Renal cortex interstitium (tissue), 11 donors: ENCODE results near the gene GPNMB. TPM values are rescaled to one million over a fixed set of nuclear protein-coding genes. Genes with fewer than 3 reads are reported as not detected.
A peak's percentile ranks its signal among the peaks of the same experiment; 100 is the strongest.

Source experiments
- DNase-seq, 11 donors: peaks; one replicate each; pipeline ENCODE4 v3.0.0-alpha.2; 2013; ENCODE audit warnings: low read depth in 9 of 11, low spot score in 4 of 11; ENCODE audit errors: extremely low read depth in 1 of 11
- polyA plus RNA-seq, 3 donors: library from polyadenylated mRNA; unstranded; fragments of 120-200 nt; gene quantifications; one replicate each; pipeline ENCODE4 v1.2.1, GENCODE V29; 2013; ENCODE audit not compliant: insufficient read length in 3 of 3

GPNMB gene
- polyA plus RNA-seq, 3 donors: 10.7 to 21.4 (median 19.9) TPM

DNA sequence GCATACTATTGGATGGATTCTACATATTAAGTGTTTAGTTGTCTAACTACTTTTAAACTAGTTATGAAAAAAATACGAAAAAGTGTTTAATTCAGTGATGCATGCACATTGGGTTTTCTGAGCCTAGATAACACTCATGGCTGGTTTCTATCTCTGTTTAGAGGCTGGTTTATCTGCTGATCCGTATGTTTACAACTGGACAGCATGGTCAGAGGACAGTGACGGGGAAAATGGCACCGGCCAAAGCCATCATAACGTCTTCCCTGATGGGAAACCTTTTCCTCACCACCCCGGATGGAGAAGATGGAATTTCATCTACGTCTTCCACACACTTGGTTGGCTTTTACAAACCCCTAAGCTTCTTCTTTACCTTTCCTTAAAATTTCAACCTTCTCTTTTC is 10.2 kb downstream of the GPNMB start:
- DNase-seq: no peak

DNA sequence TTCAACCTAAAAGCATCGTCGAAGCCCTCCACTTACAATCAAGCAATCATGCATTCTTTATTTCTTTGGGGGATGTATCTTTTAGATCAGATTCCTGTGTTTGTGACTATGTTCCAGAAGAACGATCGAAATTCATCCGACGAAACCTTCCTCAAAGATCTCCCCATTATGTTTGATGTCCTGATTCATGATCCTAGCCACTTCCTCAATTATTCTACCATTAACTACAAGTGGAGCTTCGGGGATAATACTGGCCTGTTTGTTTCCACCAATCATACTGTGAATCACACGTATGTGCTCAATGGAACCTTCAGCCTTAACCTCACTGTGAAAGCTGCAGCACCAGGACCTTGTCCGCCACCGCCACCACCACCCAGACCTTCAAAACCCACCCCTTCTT is 13.8 kb downstream of the GPNMB start:
- DNase-seq: no peak

DNA sequence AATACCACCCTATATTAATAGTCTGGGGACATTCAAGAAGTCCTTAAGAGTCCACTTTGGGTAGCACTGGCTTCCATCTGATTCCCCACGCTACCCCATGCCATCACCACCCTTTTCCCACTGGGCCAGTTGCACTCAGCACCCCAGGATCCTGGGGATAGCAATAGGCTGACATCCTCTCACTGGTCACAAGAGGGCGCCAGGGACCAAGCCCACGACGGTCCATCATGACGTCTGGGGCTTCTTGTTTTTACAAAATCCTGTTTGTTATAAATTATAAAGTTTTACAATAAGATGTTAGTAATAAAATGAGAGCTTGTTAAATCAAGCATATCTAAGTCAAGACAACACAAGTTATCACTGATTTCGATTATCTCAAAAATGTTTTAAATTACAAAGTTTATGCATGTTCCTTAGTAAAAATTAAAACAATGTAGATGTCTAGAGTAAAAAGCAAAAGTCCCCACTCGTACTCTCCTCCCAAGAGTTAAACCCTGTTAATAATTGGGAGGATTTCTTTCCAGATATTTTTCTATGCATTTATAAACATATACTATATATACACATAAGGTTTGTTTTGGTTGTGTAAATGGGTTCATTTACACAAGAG is 15.4 kb downstream of the GPNMB start:
- DNase-seq: peak in 3 of 11 donors; percentile 31 to 54 (median 49)

DNA sequence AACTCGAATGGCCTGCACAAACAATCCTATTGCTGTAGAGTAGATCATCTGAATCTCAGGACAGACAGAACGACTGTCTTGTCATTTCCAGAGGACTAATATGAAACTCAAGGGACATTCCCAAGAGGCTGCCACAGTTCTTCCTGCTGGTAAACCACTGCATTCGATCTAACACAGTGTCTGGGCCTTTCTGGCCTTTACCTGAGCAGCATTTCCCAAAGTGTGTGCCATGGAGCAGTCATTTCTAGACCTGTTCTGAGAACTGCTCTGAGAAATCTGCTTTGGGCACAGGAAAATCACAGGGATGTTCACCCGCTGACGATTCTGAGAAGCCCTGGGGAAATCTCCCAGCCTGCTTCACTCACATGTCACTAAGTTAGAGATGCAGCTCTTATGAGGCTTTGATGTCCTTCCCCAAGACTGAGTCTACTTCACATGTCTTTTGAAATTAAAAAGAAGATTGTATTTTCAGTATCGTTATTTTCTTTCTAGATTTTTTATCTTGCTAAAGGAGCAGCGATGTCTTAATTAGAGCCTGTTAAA is 18.4 kb downstream of the GPNMB start:
- no peak for DNase-seq

DNA sequence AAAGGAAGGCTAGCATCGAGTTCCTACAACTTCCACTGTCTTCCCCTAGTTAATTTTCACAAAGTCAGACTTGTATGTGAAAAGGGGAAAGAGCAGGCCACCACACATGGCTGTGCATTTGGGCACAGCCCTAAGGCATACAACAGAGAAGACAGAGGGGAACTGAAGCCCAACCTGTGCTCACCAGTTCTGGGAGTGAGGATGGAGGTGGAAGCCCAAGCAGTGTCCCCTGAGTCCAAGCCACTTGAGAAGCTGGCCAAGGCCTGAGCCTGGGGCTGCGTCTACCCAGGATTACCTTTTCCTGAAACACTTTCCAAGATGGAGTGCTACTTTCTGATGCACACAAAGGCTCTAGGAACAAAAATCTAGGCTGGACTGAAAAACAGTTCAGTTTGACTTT is 20.3 kb downstream of the GPNMB start:
- DNase-seq: no peak

DNA sequence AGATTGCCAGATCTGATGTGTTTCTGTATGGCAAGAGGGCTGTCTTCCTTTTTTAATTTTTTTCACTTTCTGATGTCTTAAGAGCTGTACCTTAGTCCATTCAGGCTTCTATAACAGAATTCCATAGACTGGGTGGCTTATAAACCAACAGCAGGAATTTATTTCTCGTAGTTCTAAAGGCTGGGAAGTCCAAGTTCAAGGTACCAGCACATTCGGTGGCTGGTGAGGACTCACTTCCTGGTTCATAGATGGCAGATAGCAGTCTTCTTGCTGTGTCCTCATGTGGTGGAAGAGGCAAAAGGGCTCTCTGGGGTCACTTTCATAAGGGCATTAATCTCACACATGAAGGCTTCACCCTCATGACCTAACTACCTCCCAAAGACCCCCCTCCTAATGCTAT is 20.8 kb downstream of the GPNMB start:
- no peak for DNase-seq

DNA sequence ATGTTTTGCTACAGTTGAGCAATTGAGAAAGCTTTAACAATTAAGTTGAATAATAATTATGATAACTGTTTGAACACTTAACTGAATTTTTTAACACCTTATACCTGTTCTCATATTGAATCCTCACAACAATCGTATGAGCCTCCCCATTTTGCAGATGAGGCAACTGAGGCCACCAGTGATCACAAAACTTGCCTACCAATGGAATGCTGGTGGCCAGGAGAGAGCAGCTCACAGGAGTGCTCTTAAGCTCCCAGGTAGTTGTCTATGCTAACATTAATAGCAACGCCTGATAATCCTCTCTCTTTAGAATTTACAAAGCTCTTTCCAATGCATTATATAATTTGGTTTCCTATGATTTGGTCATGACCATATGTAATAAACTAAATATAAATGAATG is 21.6 kb downstream of the GPNMB start:
- DNase-seq: no peak

DNA sequence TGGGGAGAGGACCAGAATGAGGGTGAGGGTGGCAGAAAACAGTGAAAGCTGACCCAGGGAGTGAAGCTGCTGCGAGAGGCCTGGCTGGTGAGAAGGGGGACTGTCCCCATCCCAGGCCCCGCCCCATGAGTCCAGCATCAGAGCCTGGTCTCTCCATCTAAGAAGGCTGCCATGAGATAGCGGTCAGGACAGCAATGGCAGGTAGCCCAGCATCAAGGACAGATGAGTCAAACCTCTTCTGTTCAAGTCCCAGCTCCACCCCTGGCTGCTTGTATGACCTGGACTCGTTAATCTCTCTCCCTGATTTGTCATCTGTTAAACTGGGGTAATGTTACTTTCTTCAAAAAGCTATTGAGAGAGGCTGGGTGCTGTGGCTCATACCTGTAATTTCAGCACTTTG is 22.2 kb downstream of the GPNMB start:
- no peak for DNase-seq

DNA sequence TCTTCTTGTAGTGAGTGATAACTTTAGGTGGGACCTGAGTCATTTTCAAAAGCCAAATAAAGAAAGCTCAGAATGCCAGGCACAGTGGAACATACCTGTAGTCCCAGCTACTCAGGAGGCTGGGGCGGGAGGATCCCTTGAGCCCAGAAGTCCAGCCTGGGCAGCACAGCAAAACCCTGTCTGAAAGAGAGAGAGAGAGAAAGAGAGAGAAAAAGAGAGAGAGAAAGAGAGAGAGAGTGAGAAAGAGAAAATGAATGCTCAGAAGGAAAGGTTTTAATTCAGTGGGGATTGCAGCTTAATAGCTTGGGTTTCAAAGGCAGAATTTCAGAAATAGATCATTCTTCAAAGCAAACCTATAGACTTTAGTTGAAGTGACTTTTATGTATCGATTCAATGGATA is 25.7 kb downstream of the GPNMB start:
- no peak for DNase-seq

DNA sequence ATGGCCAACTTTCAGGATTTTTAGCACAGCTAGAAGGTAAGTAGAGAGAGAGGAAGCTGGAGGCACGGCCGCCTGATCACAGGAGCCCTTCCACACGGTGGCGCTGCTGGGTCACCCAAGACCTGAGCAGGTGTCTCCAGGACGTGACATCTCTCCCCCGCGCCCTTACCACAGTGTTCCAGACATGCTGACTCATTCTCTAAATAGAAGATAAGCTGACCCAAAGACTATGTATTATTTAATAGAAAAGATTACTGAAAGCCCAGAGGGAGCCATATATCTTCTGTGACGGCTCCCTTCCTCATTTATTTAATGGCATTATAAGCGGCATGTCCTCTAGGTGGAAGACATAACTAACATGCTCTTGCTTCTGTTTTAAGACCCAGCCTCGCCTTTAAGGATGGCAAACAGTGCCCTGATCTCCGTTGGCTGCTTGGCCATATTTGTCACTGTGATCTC is 26.6 kb downstream of the GPNMB start:
- peak; percentile 26 to 73 (median 55) for DNase-seq

DNA sequence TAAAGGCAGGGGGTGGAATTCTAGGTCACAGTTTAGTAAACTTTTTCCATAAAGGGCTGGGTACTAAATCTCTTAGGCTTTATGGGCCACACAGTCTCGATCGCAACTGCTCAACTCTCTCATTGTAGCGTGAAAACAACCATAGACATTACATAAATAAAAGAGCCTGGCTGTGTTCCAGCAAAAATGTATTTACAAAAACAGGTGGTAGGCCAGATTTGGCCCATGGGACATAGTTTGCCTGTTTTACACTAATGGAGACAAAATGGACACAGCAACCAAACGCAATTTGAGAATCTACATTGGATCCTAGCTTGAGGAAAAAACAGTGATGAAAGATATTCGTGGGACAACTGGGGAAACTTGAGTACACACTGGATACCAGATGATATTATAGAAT is 29.3 kb downstream of the GPNMB start:
- no peak for DNase-seq

DNA sequence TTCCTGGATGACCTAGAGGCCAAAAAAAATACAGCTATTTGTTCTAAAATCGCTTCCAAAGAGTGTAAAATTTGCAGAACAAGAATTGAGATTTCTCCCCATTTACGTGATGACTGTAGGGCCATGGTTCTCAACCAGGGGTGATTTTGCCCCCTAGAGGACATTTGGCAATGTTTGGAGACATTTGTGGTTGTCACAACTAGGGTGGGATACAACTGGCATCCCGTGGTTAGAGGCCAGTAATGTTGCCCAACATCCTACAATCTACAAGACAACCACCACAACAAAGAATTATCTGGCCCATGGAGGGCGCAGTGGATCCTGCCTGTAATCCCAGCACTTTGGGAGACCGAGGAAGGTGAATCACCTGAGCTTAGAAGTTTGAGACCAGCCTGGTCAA is 29.8 kb downstream of the GPNMB start:
- no peak for DNase-seq

DNA sequence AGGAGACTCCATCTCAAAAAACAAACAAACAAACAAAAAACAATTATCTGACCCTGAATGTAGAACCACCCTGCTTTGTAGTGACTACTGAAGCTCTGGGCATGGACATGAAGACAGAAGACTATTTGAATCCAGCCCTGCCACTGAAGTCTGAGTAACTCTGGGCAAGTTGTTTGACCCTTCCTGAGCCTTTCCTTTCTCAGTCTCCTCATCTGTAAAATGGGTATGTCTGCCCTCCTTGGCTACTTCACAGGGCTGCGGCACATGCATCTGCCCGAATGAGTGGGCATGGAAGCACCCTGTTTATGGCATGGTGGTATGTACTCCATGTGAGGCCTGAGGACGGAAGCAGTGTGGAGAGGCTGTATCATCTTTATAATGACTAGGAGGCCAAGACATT is 30.4 kb downstream of the GPNMB start:
- DNase-seq: no peak

DNA sequence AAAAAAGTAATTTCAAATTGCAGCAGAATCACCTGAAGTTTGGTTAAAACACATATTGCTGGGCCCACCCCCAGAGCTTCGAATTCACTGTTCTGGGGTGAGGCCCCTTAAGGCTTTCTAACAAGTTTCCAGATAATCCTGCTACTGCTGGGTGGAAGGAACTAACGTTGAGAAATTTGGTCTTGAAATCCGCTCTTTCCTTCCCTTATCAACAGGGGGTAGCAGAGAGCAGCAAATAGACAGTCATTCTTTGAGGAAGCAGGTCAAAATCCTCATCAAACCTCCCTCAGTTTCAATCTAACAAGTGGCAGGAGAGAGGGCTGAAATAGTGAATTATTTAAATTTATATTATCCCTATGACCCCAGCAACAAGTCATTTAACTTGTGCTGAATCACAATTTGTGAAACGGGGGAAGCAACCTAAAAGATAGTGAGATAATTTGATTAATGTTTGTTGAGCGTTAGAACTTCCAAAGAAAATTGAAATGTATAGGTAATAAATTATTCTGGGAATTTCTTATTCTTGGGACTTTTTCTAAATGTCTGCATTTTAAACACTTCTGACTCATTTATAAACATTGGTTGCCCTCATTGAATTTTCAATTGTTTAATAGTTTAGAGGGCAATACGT is 30.9 kb downstream of the GPNMB start:
- peak in 7 of 11 donors; percentile 45 to 71 (median 50) for DNase-seq

DNA sequence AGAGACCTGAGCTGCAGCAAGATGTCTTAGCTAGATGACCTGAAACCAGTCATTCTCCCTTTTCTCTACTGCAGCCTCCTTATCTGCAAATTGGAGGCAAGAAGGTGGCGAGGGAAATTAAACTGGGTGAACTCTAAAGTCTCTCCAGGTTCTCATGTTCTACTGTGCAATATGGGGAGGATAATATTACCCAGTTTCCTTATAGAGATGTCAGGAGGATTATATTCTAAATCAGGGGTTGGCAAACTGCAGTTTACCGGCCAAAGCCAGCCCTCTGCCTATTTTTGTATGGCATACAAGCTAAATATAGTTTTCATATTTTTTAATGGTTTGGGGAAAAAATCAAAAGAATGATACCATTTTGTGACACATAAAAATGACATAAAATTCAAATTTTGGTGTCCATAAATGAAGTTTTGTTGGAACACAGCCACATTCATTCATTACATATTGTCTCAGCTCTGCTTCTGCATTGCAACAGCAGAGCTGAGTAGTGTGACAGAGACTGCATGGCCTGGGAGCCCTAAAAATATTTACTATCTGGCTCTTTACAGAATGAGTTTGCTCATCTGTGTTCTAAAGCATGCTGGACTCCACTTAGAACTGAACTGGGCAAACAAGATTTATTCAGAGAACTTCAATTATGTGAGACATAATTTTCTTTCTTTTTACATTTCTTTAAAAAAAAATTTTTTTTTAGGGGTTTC is 33.4 kb downstream of the GPNMB start:
- DNase-seq: no peak

DNA sequence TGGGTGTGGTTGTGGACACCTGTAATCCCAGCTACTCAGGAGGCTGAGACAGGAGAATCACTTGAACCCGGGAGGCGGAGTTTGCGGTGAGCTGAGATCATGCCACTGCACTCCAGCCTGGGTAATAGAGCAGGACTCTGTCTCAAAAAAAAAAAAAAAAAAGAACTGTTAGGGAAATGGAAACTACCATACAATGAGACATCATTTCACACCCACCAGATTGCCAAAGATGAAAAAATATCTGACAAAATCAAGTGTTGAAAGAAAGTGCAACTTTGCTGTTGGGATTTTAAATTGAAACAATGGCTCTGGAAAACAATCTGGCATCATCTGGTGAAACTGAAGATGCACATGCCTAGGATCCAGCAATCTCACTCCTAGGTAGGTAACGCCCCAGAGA is 36.5 kb downstream of the GPNMB start:
- no peak for DNase-seq

DNA sequence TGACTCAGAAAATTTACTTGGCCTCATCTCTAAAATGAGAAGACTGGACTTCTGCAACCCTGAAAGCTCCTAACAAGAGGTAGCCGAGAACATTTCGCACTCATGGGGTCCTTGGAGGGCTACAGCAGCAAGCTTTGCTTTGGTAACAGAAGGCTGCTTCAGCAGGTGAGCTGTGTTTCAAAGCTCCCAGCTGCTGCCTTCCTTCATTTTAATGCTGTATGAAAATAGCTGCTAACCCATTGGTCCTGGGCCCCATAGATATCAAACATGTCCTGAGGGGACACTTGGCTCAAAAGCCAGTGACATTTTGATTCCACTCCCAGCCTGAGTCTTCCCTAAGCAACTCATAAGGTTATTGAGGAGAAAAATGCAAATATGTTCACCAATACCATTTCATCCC is 38.3 kb downstream of the GPNMB start:
- no peak for DNase-seq

DNA sequence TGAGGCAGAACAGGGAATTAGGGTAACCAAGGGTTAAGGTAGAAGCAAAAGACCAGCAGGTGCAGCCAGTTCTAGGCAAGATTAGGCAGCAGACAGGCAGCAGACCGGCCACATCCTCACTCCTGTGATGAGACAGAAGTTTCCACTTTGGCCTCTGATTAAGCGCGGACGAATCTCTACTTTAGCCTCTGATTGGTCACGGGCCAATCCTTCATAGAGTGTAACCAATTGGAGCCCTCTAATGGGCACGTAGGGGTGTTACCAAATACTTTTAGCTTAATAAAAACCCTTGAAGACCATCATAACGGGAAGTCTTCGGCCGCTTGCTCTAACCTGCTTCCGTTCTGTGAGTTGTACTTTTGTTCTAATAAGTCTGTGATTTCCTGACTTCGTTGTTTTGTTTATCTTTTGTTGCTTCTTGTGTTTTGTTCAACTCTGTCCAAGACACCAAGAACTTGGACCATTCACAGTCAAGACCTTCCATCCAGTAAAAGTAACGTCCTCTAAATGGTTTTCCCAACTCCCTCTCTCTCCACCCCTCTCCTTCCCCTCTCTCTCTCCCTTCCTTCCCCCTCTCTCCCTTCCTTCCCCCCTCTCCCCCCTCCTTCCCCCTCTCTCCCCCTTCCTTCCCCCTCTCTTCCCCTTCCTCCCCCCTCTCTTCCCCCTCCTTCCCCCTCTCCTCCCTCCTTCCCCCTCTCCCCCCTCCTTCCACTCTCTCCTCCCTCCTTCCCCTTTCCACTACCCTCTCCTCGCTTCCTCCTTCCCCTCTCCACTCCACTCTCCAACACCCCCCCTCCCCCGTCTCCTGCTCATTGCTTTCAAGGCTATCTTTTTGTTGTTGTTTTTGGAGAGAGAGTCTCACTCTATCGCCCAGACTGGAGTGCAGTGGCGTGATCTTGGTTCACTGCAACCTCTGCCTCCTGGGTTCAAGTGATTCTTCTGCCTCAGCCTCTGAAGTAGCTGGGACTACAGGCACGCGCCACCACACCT is 39.4 kb downstream of the GPNMB start:
- DNase-seq: no peak

DNA sequence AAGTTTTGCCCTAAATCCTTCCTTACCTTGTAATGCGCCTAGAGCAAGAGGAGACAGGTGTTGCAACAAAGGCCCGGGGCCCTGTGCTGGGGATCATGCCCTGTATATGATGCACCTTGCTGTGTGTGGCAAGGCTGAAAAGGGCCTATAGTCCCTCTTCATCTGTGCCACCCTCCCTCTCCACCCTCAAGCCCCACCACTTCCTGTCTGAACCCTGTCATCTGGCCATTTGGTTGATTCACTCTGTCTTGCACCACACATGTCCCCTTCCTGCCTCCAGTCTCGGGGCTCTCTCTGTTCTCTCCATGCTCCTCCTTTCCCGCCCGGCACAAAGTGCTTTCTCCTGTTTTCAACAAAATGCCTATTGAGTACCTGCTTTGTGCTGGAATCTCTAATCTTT is 41.0 kb downstream of the GPNMB start:
- no peak for DNase-seq
